Right kidney (tissue), 1 donor: ENCODE results near the gene PPP3R1.

ENCODE experiments used
- DNase-seq: peaks from one replicate; pipeline ENCODE4 v3.0.0-alpha.2; 2016

PPP3R1 gene

DNA sequence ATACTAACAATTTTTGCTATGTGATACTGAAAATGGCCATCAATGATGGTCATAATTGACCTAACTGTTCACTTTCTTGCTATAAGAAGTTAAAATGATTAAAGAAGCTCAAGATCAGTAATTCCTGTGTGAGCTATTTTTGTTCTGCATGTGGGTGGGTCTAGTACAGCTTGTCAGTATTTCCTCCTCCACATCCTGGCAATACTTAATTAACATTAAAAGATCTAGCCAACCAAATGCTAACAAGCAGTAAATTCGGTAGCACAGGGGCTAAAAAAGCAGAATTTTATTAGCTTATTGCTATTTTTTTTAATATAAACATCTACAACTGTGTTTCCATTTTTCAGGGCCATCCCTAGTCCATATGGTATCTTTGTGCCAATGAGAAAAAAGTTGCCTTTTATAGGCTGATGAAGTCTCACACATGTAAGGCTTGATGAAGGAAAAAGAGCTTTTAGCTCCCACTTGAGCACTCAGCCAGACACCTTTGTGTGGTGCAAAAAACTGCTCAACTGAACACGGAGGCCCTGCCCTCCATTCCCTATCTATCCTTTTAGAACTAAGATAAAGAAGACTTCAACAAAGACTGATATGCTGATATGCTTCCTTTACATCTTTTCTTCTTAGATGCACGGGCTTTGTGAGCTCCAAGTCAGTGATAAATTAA lies 99.5 kb downstream of the PPP3R1 start:
- DNase-seq, result no peak

DNA sequence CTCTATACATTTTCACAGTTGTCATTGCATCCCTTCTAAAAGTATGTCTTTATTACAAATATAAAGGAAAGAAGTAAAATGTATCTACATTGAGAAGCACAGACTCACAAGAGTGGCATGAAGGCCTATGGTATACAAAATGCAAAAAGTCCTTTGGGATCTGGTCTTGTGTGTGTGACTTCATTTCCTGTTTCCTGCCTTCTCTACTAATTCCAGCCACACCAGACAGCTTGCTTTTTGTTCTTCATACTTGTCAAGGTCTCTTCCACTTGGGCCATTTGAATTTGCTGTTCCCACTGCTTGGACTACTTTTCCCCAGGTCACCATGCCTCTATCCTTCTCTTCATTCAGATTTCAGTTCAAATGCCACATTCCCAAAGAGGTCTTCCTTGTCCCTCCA lies 101.3 kb downstream of the PPP3R1 start:
- no peak for DNase-seq

DNA sequence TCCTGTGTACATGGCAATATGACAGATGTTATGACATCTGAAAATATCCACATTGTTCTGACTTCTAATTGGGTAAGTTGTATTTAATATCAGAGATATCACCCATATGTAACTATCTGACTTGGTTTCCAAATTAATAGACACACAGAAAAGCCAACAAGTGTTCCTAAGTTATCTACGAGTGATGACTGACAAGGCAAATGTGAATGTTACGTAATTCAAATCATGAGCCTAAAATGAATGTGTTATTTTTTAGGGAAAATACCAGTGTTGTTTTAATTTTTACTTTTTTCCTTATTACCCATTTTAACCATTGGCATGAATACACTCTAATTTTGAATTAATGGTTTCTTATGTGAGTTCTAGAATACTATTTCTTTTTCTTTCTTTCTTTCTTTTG lies 110.5 kb downstream of the PPP3R1 start:
- DNase-seq, result no peak

DNA sequence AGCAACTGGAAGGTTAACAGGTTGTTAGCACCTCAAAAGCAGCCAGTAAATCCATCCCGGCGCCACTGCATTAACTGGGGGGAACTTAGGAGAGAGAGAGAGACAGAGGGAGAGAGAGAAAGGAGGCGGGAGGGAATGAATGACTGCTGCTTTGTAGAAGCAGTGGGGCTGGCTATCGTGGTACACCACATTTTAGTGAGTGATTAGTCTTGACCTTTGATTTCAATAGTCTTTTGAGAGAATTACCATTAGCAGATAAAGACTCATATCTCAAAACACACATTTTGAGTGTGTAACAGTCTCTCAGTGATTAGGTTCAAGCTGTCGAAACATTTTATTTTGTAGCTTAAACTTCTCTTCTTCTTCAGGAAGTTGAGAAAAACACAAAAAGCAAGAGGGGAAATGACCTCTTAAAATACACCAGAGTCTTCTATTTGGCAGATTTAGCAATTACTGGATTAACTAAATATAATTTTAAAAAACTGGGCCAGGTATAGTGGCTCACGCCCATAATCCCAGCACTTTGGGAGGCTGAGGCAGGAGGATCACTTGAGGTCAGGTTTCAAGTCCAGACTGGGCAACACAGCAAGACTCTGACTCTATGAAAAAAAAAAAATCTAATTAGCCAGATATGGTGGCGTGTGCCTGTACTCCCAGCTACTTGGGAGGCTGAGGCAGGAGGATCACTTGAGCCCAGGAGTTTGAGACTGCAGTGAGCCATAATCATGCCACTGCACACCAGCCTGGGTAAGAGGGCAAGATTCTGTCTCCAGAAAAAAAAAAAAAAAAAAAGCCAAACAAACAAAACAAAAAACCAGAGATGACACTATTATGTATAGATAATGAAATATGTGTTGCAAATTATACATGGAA lies 116.6 kb downstream of the PPP3R1 start:
- DNase-seq, result no peak

DNA sequence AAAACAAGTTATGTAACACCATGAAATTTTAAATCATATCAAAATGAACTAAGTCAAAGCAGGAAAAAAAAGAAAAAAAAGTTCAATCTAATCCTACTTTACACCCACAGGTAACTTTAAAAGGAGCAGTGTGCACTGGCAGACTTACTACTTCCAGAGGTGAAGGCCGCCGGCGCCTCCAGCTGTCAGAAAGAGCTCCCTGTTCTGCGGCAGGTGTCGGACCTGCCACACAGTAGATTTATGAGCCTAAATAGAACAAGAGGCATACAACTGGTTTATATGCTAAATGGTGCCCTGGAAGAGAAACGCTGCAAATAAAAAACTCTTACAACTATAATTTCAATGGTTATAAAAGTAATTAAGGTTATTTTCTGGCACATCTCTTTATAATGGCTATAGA lies 117.8 kb downstream of the PPP3R1 start:
- no peak for DNase-seq

DNA sequence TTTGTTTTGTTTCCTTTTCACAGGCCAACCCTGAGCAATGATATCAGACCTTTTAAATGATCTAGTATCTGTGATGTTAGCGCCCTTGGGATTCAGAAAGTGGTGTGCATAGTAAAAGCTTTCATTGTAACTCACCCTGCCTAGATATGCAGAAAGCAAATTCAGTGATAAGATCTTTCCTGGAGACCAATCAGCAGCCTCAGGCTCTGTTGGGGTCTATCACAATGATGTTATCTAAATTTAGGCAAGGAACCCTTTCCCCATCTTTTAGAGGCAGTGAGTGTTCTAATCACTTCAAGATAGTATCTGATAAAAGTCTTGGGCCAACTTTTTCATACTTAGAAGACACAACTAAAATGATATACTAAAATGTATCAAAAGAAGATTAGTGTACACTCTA lies 118.2 kb downstream of the PPP3R1 start:
- no peak for DNase-seq
